GM03348 (cell line): ENCODE results near the gene ANO2.
A peak's percentile ranks its signal among the peaks of the same experiment; 100 is the strongest.

Experiments
- DNase-seq: peaks from one replicate; pipeline ENCODE4 v3.0.0; 2012; ENCODE audit warnings: low spot score

Gene ANO2

DNA sequence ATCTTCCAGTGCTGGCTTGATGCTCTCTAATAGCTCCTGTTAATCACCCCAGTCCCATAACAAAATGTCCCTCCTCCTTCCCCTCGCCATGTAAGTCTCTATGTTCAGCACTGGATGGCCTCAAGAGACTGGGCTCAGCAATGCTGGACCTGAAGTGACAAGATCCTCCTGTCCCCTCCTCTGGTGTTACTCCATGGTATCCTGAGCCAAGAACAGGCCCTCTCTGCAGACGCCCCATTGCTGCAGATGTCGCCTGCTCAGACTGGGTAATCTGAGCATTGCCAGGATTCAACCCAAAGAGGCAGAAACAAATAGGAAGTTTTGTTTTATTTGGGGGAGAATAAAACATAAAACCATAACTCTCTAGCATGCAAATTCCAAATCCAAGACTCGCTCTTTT lies 363.4 kb downstream of the ANO2 start:
- no peak for DNase-seq

DNA sequence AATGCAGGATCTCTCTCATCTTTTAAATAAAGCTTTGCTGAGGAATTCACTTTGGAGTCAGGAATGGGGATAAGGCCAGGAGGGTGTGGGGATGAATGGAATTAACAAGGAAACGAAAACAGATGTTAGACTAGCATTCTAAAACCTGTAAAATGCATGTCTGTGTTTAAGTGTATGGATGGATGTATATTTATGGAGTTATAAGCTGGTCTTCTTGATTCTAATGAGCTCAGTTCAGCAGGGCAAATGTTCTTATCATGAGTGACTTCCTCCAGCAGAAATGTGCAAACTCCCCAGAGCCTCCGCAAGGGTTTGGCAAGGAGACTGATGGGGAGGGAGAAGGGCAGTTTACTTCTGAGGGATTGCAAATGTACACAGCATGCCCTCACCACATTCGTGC lies 364.0 kb downstream of the ANO2 start:
- DNase-seq = peak; percentile 59

- no peak for DNase-seq
These were observed 366.3 kb downstream of the ANO2 start for GRCh38 chr12:5578775-5579174.

- DNase-seq = no peak
These were observed 367.3 kb downstream of the ANO2 start for GRCh38 chr12:5577741-5578140.

- no peak for DNase-seq
These were observed 367.8 kb downstream of the ANO2 start for GRCh38 chr12:5577211-5577612.

DNA sequence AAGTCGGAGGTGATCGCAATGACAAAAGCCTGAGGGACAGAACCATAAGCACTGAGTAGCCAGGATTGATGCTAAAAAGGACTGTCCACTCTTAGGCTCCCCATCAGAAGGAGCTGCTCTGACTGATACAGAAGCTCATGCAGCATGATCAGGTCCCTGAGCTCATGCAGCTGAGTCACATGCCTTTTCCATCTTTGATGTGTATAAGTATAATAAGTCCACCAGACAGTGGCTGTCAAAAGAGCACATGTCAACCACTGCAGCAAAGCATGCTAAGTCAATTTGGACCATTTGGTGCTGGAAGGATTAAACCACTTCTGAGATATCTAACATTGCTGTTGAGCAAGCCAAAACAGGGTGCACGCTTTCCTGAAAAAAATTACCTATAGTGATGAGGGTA lies 369.1 kb downstream of the ANO2 start:
- no peak for DNase-seq

DNA sequence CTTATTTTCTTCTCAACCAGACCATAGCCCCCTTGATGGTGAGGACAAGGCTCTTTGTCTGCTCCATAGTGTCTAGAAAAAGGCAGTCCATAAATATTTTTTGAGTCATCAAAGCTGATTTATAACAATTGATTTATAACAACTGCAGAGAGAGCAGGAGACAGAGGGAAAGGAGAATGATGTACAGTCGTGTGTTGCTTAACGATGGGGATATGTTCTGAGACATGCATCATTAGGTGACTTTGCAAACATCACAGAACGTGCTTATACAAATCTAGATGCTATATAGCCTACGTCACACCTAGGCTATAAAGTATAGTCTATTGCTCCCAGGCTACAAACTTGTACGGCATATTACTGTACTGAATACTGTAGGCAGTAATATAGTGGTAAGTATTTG lies 369.8 kb downstream of the ANO2 start:
- DNase-seq = no peak

DNA sequence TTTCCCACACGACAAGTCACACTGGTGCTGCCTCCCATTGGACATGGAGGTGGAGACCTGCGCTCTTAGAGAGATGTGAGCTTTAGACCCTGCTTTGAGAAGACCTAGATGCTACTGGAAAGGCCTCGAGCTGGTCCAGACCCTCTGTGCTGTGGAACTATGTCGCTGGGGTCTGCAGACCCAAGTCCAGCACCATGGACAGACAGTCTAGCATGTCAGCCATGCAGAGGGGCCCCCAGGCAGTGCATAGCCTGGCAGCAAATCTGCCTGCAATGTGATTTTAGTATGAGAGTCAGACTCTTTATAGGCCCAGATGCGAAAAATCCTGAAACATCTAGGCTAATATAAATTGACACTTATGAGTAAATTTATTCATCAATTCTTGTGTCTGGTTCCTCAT lies 371.7 kb downstream of the ANO2 start:
- no peak for DNase-seq

DNA sequence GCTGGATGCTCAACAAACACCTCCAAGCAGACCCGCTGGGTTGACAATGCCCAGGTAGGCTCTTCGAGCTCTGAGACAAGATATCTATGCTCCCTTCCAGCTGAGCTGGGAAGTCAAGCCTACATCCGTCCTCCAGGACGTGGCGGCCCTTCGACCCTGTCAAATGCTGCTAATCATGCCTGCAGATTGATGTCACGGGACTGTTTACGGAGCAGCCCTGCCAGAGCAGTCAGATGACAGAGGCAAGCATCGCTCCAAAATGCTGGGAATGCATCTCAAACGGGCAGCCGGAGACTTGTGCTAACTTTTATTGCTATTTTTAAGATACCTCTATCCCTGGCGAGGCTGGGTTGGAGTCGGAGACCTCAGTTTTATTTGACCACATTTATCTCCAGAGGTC lies 373.9 kb downstream of the ANO2 start:
- no peak for DNase-seq

DNA sequence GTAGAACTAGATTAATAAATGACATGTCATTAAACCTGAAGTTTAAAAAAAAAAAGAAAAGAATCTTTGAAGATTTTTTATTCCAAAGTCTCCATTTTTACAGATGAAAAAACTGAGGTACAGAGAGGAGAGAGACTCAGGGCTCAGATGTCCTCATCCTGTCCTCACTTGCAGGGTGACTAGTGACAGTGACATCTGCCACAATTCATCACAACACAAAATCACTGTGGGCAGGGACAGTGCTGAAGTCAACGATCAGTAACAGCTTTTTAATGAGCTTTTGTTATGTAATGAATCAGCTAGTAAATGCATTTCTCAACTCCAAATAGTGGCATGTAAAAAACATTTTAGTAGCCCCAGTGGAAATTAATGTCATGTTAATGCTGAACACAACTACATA lies 374.6 kb downstream of the ANO2 start:
- DNase-seq = no peak

- no peak for DNase-seq
These were observed 376.6 kb downstream of the ANO2 start for GRCh38 chr12:5568325-5568981.

- DNase-seq = peak; percentile 27
These were observed 377.9 kb downstream of the ANO2 start for GRCh38 chr12:5567016-5567725.

DNA sequence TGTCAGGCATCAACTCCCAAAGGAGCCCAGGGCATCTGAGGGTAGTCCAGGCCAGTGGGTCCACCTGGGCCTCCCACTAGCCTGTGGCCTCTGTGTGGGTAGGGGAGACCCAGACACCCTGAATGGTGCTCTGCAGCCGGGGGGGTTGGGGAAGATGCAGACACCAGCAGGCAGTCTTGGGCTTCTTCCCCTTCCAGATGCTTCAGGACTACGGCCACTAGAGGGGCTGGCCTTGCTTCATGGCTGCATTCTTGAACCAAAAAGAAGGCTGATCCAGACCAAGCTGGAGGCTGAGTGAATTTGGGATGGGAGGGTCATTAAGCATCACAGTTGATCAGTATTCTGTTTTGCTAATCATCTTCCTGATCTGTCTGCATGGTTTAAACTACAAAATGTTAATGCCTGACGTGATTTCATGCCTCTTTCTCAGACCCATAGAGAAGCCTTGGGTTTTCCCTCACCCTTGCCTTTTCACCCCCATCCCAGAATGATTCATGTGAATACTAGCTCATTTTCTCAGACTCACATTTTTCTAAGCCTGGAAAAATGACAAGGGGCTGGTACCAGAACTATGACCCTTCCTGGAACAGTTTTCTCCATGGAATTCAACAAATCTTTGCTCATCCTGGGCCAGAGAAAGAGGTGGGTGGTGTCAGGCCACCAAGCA lies 379.0 kb downstream of the ANO2 start:
- peak; percentile 76 for DNase-seq

GRCh38 chr12:5562581-5562980 lies 382.5 kb downstream of the ANO2 start:
- DNase-seq = no peak

DNA sequence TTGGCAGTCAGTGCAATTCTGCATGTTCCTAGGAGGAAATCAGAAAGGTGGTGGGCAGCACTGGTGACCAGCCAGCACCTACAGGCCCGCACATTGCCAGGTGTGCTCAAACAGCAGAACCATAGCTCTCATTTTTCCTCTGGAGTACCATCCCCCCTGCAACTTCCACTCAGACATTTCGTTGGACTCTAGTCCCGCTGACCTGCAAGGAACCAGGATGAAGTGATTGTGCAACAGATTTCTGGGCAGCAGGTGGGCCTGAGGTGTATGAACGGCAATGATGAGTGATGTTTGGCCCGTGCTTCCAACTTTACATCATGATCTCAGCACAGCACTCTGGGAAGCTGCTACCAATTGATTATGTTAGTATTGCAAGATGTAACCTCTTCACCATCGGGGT lies 383.2 kb downstream of the ANO2 start:
- DNase-seq = no peak

DNA sequence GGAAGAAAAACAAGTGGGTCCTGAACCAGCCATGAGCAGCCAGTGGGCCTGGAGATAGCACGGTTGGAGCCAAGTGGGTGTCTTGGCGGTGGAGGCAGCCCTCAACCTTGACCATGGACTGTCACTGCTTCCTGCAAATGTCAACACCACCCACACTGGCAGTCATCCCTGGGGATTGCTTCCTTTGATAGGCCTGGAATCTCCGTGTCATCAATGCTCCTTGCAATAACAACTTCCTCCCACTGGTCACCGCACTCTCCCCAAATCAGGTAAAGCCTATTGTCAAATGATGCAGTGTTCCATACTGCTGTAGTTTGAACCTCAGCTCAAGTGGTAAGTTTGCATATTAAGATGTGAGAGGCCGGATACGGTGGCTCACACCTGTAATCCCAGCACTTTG lies 384.0 kb downstream of the ANO2 start:
- DNase-seq = no peak

- DNase-seq = no peak
These were observed 384.8 kb downstream of the ANO2 start for GRCh38 chr12:5560265-5560664.

DNA sequence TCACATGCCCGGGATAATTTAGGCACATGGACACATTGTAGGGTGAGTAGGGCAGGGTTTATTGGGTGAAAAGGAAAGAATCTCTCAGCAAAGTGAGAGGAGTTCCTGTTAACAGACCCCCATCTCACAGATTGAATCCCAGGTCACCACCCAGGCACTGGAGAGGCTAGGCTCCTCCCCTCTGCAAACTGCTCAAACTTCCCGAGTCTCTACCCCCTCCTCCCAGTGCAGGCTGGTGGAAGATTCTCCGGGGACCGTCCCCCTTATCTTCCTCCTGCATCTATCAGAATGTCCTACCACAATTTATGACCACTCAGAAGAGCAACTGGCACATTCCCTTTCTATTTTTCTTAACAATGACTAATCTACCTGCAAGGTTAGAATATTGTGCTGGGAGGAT lies 387.2 kb downstream of the ANO2 start:
- no peak for DNase-seq

- DNase-seq = no peak
These were observed 387.9 kb downstream of the ANO2 start for GRCh38 chr12:5556946-5557673.

- DNase-seq = no peak
These were observed 388.9 kb downstream of the ANO2 start for GRCh38 chr12:5556033-5556614.

DNA sequence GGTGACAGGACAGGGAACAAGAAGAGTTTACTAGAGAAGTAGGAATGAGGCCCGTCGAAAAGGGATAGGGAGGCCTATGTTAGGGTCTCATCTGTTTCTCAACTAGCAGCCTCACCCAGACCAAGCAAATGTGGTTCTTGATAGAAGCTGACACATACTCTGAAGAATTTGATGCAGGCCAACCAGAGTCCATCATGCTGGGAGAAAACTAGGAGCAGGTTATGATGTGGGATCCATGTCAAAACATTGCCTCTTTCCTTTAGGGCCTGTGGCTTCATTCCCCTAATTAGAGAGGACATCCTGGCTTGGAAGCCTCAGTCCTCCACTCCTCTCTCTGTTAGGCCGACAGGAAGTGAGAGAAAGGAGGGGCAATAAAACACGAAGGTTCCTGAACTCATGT lies 390.3 kb downstream of the ANO2 start:
- peak; percentile 63 for DNase-seq

GRCh38 chr12:5549011-5549410 lies 396.0 kb downstream of the ANO2 start:
- no peak for DNase-seq
